COLO829 (cell line): Measurements from ENCODE around the gene DHX40.
"Not testable (repeated sequence)": the region's sequence is repeated elsewhere in the genome, so short reads cannot be mapped to it uniquely, and the experiment has no call there.

Experiments used
- DNase-seq: peaks from one replicate; pipeline ENCODE4 v3.0.0; 2012; ENCODE audit warnings: low spot score

The DHX40 gene

GRCh38 chr17:59565171-59565958 lies at the start of gene DHX40:
Gene DHX40 (plus strand): TSS chr17:59565610. CDS start chr17:59565672, 62 bp downstream.
- DNase-seq: peak; percentile 96

GRCh38 chr17:59516451-59516850 lies 49.0 kb upstream of the DHX40 start:
- DNase-seq: no peak

GRCh38 chr17:59519132-59519531 lies 46.3 kb upstream of the DHX40 start:
- DNase-seq: no peak

GRCh38 chr17:59520251-59520650 lies 45.2 kb upstream of the DHX40 start:
- DNase-seq: no peak

- DNase-seq: peak; percentile 75
Measured at GRCh38 chr17:59521465-59522126, 43.8 kb upstream of the DHX40 start.

- not testable (repeated sequence) for DNase-seq
Measured at GRCh38 chr17:59524930-59525329, 40.5 kb upstream of the DHX40 start.

- no peak for DNase-seq
Measured at GRCh38 chr17:59525668-59526067, 39.7 kb upstream of the DHX40 start.

GRCh38 chr17:59526451-59526850 lies 39.0 kb upstream of the DHX40 start:
- no peak for DNase-seq

GRCh38 chr17:59527325-59527917 lies 38.0 kb upstream of the DHX40 start:
- no peak for DNase-seq

- no peak for DNase-seq
Measured at GRCh38 chr17:59527931-59528330, 37.5 kb upstream of the DHX40 start.

- DNase-seq: no peak
Measured at GRCh38 chr17:59530531-59530930, 34.9 kb upstream of the DHX40 start.

- no peak for DNase-seq
Measured at GRCh38 chr17:59533694-59534093, 31.7 kb upstream of the DHX40 start.

GRCh38 chr17:59534583-59534982 lies 30.8 kb upstream of the DHX40 start:
- DNase-seq: no peak

GRCh38 chr17:59538195-59538909 lies 27.1 kb upstream of the DHX40 start:
- no peak for DNase-seq

- no peak for DNase-seq
Measured at GRCh38 chr17:59542960-59543635, 22.3 kb upstream of the DHX40 start.

GRCh38 chr17:59545942-59546341 lies 19.5 kb upstream of the DHX40 start:
- no peak for DNase-seq

GRCh38 chr17:59547131-59547915 lies 18.1 kb upstream of the DHX40 start:
- peak; percentile 55 for DNase-seq

- not testable (repeated sequence) for DNase-seq
Measured at GRCh38 chr17:59548985-59549384, 16.4 kb upstream of the DHX40 start.

GRCh38 chr17:59550703-59551102 lies 14.7 kb upstream of the DHX40 start:
- DNase-seq: no peak

GRCh38 chr17:59558039-59558438 lies 7.4 kb upstream of the DHX40 start:
- no peak for DNase-seq

GRCh38 chr17:59558953-59559352 lies 6.5 kb upstream of the DHX40 start:
- DNase-seq: no peak
